GM12878 (cell line): ENCODE measurements around the gene CSNK1G1.

Experiments
- BCL3 ChIP-seq: IDR thresholded peaks from 2 replicates; pipeline ENCODE4 v1.6.1; 2011; ENCODE audit warnings: borderline replicate concordance, low read depth, mild to moderate bottlenecking, moderate library complexity, low read length; ENCODE audit not compliant: insufficient read depth, poor library complexity, severe bottlenecking
- CEBPB ChIP-seq, 2 experiments: fragments of 150-350 bp in 1 of 2; IDR thresholded peaks; 2 replicates each; pipeline ENCODE4 v1.6.1; 2012 to 2014; ENCODE audit warnings: low read depth in 2 of 2, low read length in 2 of 2, borderline replicate concordance in 1 of 2, inconsistent platforms in 1 of 2
- CTCF ChIP-seq, 3 experiments: IDR thresholded peaks in 2 of 3; conservative IDR thresholded peaks in 1 of 3; 2 replicates each; pipeline ENCODE4 v1.5.1; 2011; ENCODE audit warnings: low read depth in 3 of 3, low read length in 3 of 3, mild to moderate bottlenecking in 3 of 3, control low read depth in 2 of 3, moderate library complexity in 2 of 3, inconsistent platforms in 1 of 3, mixed read lengths in 1 of 3; ENCODE audit not compliant: control insufficient read depth in 2 of 3, insufficient read depth in 1 of 3; ENCODE audit errors: extremely low read depth in 1 of 3
- PKNOX1 ChIP-seq: fragments of 450-650 bp; IDR thresholded peaks from 2 replicates; pipeline ENCODE4 v1.6.1; 2016; ENCODE audit warnings: mild to moderate bottlenecking
- POLR2A ChIP-seq: IDR thresholded peaks from 2 replicates; pipeline ENCODE4 v1.6.1; 2011; ENCODE audit warnings: low read depth, mild to moderate bottlenecking, low read length
- POLR2AphosphoS5 ChIP-seq: IDR thresholded peaks from 2 replicates; pipeline ENCODE4 v1.6.1; 2011; ENCODE audit warnings: mild to moderate bottlenecking, low read length, inconsistent platforms
- RELA ChIP-seq: fragments of 450-650 bp; IDR thresholded peaks from 2 replicates; pipeline ENCODE4 v1.8.0; 2014; ENCODE audit warnings: borderline replicate concordance; ENCODE audit not compliant: partially characterized antibody
- SMARCA5 ChIP-seq: fragments of 450-650 bp; IDR thresholded peaks from 2 replicates; pipeline ENCODE4 v1.6.1; 2017; ENCODE audit warnings: mild to moderate bottlenecking
- ZBTB33 ChIP-seq: fragments of 450-650 bp; IDR thresholded peaks from 2 replicates; pipeline ENCODE4 v1.6.1; 2017; ENCODE audit warnings: mild to moderate bottlenecking

- TF ChIP-seq POLR2AphosphoS5: no peak
- no peak for TF ChIP-seq PKNOX1
- TF ChIP-seq POLR2A: no peak
- no peak for TF ChIP-seq CEBPB (IDR thresholded peaks at IDR 0.05; ENCODE audit: borderline replicate concordance in 1 of 2, low read depth in 2 of 2, low read length in 2 of 2)
- TF ChIP-seq CTCF (IDR thresholded peaks at IDR 0.05 in 2 of 3, conservative IDR thresholded peaks at IDR 0.05 in 1 of 3; ENCODE audit: control insufficient read depth in 2 of 3, extremely low read depth in 1 of 3, insufficient read depth in 1 of 3, low read depth in 3 of 3, low read length in 3 of 3): no peak
- no peak for TF ChIP-seq RELA
- no peak for TF ChIP-seq SMARCA5
- TF ChIP-seq ZBTB33: no peak
- TF ChIP-seq BCL3: no peak
Measured at GRCh38 chr15:64343841-64344240, 12.1 kb downstream of the CSNK1G1 start.
